Spleen (tissue), 11 donors: ENCODE results near the gene NAGS. TPM values are rescaled to one million over a fixed set of nuclear protein-coding genes. Genes with fewer than 3 reads are reported as not detected.

Experiments used
- DNase-seq: peaks from one replicate; pipeline ENCODE4 v3.0.0-alpha.2; 2020
- H3K27ac ChIP-seq, 8 donors: fragments of 200-600 bp; sonication (generic) in 7 of 8; 1 replicate in 4 of 8; 2 replicates in 4 of 8; pipeline versions ENCODE4 v1.5.0 to v1.8.0; 2016 to 2021; ENCODE audit warnings: inconsistent platforms in 4 of 8, mild to moderate bottlenecking in 4 of 8, moderate library complexity in 1 of 8
- H3K27me3 ChIP-seq, 7 donors: fragments of 200-600 bp; sonication (generic) in 6 of 7; replicated peaks in 1 of 7; 1 replicate in 4 of 7; 2 replicates in 3 of 7; pipeline versions ENCODE4 v1.5.0 to v1.8.0; 2016 to 2021; ENCODE audit warnings: inconsistent platforms in 3 of 7, mild to moderate bottlenecking in 1 of 7
- H3K36me3 ChIP-seq, 6 donors: fragments of 200-600 bp; sonication (generic) in 5 of 6; 1 replicate in 4 of 6; 2 replicates in 2 of 6; pipeline versions ENCODE4 v1.5.0 to v1.8.0; 2016 to 2021; ENCODE audit warnings: inconsistent platforms in 2 of 6
- H3K4me1 ChIP-seq, 6 donors: fragments of 200-600 bp; sonication (generic) in 5 of 6; 1 replicate in 3 of 6; 2 replicates in 3 of 6; pipeline versions ENCODE4 v1.5.0 to v1.8.0; 2016 to 2021; ENCODE audit warnings: inconsistent platforms in 3 of 6
- H3K4me3 ChIP-seq, 8 donors: fragments of 200-600 bp; sonication (generic) in 7 of 8; 1 replicate in 4 of 8; 2 replicates in 4 of 8; pipeline versions ENCODE4 v1.5.0 to v1.8.0; 2016 to 2021; ENCODE audit warnings: inconsistent platforms in 4 of 8, mild to moderate bottlenecking in 4 of 8, moderate library complexity in 2 of 8
- H3K9me3 ChIP-seq, 8 donors: fragments of 200-600 bp; sonication (generic) in 7 of 8; 1 replicate in 4 of 8; 2 replicates in 4 of 8; pipeline versions ENCODE4 v1.5.0 to v1.8.0; 2016 to 2021; ENCODE audit warnings: inconsistent platforms in 4 of 8
- CTCF ChIP-seq, 11 experiments: fragments of 200-600 bp in 7 of 11; fragments of 450-650 bp in 4 of 11; sonication (generic) in 4 of 11; IDR thresholded peaks in 8 of 11; conservative IDR thresholded peaks in 3 of 11; 1 replicate in 7 of 11; 2 replicates in 4 of 11; pipeline versions ENCODE4 v1.4.0 to v1.8.0; 2016 to 2021; ENCODE audit warnings: antibody characterized with exemption in 11 of 11, inconsistent platforms in 4 of 11, mild to moderate bottlenecking in 1 of 11
- POLR2A ChIP-seq, 3 donors: fragments of 450-650 bp; IDR thresholded peaks; one replicate each; pipeline ENCODE4 v1.5.1; 2017; ENCODE audit warnings: antibody characterized with exemption in 3 of 3, mild to moderate bottlenecking in 1 of 3
- POLR2AphosphoS5 ChIP-seq, 3 donors: sonication (generic); formaldehyde crosslinking; IDR thresholded peaks; one replicate each; pipeline ENCODE4 v1.5.1; 2017; ENCODE audit warnings: antibody characterized with exemption in 3 of 3
- WGBS, 5 donors: extraction: QIAGEN DNeasy Blood & Tissue Kit in 3 of 5; methylation state at CpG; one replicate each; pipeline versions ENCODE4 v1.1.5 to v1.1.7; 2013 to 2018; 5-methylcytosine and 5-hydroxymethylcytosine counted together
- intact Hi-C: fragments of 100-400 bp; cut with DNase I; formaldehyde crosslinking; loops from one replicate; pipeline ENCODE4 v1.15.0; 2023; ENCODE audit warnings: low total_unique reads
- polyA plus RNA-seq, 3 donors: library from polyadenylated mRNA; stranded (reverse); fragments of 200-250 nt; gene quantifications; one replicate each; pipeline ENCODE4 v1.2.1, GENCODE V29; 2013
- total RNA-seq, 7 donors: library from RNA; depleted of rRNA in 3 of 7; stranded (reverse); fragments of >200 nt in 3 of 7; fragmentation: NEBNext Ultra II Directional in 4 of 7; extraction: Animal tissue kit (Norgen Biotek cat#: 25700) in 4 of 7; gene quantifications; one replicate each; pipeline versions ENCODE4 v1.1.0 to v1.2.1, GENCODE V29; 2016 to 2021
- donor health status: healthy with polysubstance abuse.
- donor health status: DM: no; HTN: no; CAD: no; lungs with moderate emphysema.
- donor health status: DM: no; HTN: no; CAD: no.
- donor health status: Bipolar disorder and iron deficiency.
- donor health status: healthy.
- donor health status: DM: no; HTN: no; CAD: no.
- donor health status: DM: yes; HTN: yes; CAD: no.

The NAGS gene
- total and polyA plus RNA-seq, 10 donors: 0.39 to 1.8 (median 0.91) TPM

GRCh38 chr17:44037471-44037870 is 33.0 kb downstream of the NAGS start:
- Histone ChIP-seq H3K36me3 (peaks cover 3 to 65% (median 47%) of the 10 kb centered on the region in 6 donors), H3K9me3 (no peaks in the 10 kb centered on the region), H3K27me3 (no peaks in the 10 kb centered on the region), H3K4me3 (no peak overlapping the region), H3K27ac (no peak overlapping the region), H3K4me1 (peaks cover 0 to 29% (median 14%) of the 10 kb centered on the region in 6 donors)
- no peak for TF ChIP-seq POLR2AphosphoS5 (IDR thresholded peaks at IDR 0.05)
- no peak for TF ChIP-seq POLR2A (IDR thresholded peaks at IDR 0.05)
- intact Hi-C loops: no loop called here
- 94 to 100% (median 98%) methylated on average over 2 of the region's 2 CpGs for WGBS, 5 donors
- DNase-seq: no peak

GRCh38 chr17:44038604-44039011 is 34.2 kb downstream of the NAGS start:
- WGBS, 5 donors: 86 to 99% (median 88%) methylated on average over 3 of the region's 3 CpGs
- H3K4me3 ChIP-seq: no peak overlapping the region
- DNase-seq: no peak

DNA sequence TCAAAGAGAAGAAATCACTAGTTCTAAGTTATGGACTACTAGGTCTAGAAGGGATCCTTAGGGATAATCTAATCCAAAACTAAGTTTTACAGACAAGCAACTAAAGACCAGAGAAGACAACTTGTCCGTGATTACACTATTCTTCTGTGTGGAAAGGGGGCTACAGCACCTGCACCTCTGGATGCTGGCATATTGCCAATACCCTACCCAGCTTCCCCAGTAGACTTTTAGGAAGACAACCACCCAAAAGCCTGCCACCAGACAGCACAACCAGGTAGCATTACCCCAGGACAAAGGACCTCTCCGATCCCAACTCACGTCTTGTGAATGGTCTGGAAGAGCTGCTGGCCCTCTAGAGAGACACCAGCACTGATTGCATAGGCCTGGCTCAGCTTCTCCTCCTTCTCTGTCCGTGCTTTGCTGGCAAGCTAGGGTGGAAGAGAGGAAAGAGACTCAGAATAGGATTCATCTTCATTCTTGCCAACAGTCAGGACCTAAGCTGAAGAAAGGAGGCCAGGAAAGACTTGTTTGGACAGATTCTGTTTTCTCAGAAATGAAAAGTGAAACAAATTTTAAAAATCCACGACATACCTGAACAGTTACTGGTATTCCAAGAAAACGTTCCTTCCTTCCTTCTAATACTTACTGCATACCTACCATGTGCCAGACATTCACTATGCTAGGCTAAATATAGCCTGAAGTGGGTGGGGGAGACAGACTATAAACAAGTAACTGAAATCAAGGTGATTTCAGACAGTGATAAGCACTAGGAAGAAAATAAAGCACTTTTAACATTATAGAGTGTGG is 35.6 kb downstream of the NAGS start:
- TF ChIP-seq POLR2A (IDR thresholded peaks at IDR 0.05) (no peak), POLR2AphosphoS5 (IDR thresholded peaks at IDR 0.05) (no peak), CTCF (IDR thresholded peaks at IDR 0.05 in 8 of 11, conservative IDR thresholded peaks at IDR 0.05 in 3 of 11) (no peak)
- H3K36me3 ChIP-seq: peaks cover 3 to 51% (median 34%) of the 10 kb centered on the region in 6 donors
- H3K27me3 ChIP-seq: no peaks in the 10 kb centered on the region
- intact Hi-C loops: loop anchor here (2.0 kb wide), 1 partner anchor 95 kb away; no protein-coding TSS in a partner anchor
- WGBS, 5 donors: 81 to 90% (median 86%) methylated on average over 6 of the region's 6 CpGs
- DNase-seq: no peak
- H3K4me1 ChIP-seq: peaks cover 0 to 46% (median 28%) of the 10 kb centered on the region in 6 donors
- H3K9me3 ChIP-seq: no peaks in the 10 kb centered on the region
- no peak overlapping the region for H3K27ac ChIP-seq
- H3K4me3 ChIP-seq: no peak overlapping the region

More at GRCh38 chr17:44038604-44039011, 34.2 kb downstream of the NAGS start:
- Histone ChIP-seq H3K9me3 (no peaks in the 10 kb centered on the region), H3K4me1 (peaks cover 0 to 39% (median 21%) of the 10 kb centered on the region in 6 donors), H3K36me3 (peaks cover 3 to 53% (median 39%) of the 10 kb centered on the region in 6 donors), H3K27ac (no peak overlapping the region), H3K27me3 (no peaks in the 10 kb centered on the region)
- intact Hi-C loops: no loop called here
- TF ChIP-seq POLR2A (IDR thresholded peaks at IDR 0.05) (no peak), CTCF (IDR thresholded peaks at IDR 0.05 in 8 of 11, conservative IDR thresholded peaks at IDR 0.05 in 3 of 11) (no peak), POLR2AphosphoS5 (IDR thresholded peaks at IDR 0.05) (no peak)

GRCh38 chr17:44043272-44043696 is 38.9 kb downstream of the NAGS start:
- H3K9me3 ChIP-seq: no peaks in the 10 kb centered on the region
- H3K27ac ChIP-seq: peak overlapping the region in 3 of 8 donors; percentile 15 to 38 (median 19)
- TF ChIP-seq POLR2A (IDR thresholded peaks at IDR 0.05) (no peak), POLR2AphosphoS5 (IDR thresholded peaks at IDR 0.05) (no peak), CTCF (IDR thresholded peaks at IDR 0.05 in 8 of 11, conservative IDR thresholded peaks at IDR 0.05 in 3 of 11) (no peak)
- DNase-seq: no peak
- WGBS, 5 donors: 44 to 71% (median 54%) methylated on average over 4 of the region's 4 CpGs
- H3K27me3 ChIP-seq: no peaks in the 10 kb centered on the region
- no peak overlapping the region for H3K4me3 ChIP-seq
- H3K4me1 ChIP-seq: peaks cover 0 to 46% (median 30%) of the 10 kb centered on the region in 6 donors
- intact Hi-C loops: no loop called here
- peaks cover 0 to 56% (median 14%) of the 10 kb centered on the region in 6 donors for H3K36me3 ChIP-seq
